Mesenteric fat pad (tissue), 1 donor: ENCODE measurements around the gene NARF. TPM values are rescaled to one million over a fixed set of nuclear protein-coding genes. Genes with fewer than 3 reads are reported as not detected.
"Not testable (repeated sequence)": the region's sequence is repeated elsewhere in the genome, so short reads cannot be mapped to it uniquely, and the experiment has no call there.

ENCODE experiments used
- DNase-seq: peaks from one replicate; pipeline ENCODE4 v3.0.0-alpha.2; 2020; ENCODE audit warnings: low spot score
- total RNA-seq: library from RNA; stranded (reverse); fragmentation: NEBNext Ultra II Directional; extraction: Animal tissue kit (Norgen Biotek cat#: 25700); gene quantifications from one replicate; pipeline ENCODE4 v1.2.1, GENCODE V29; 2021
- donor health status: DM: yes; HTN: yes; CAD: no.

The NARF gene
- total RNA-seq, 1 donor from 2014 or later = 57.3 TPM

GRCh38 chr17:82529914-82530300, 71.4 kb downstream of the NARF start:
- no peak for DNase-seq

DNA sequence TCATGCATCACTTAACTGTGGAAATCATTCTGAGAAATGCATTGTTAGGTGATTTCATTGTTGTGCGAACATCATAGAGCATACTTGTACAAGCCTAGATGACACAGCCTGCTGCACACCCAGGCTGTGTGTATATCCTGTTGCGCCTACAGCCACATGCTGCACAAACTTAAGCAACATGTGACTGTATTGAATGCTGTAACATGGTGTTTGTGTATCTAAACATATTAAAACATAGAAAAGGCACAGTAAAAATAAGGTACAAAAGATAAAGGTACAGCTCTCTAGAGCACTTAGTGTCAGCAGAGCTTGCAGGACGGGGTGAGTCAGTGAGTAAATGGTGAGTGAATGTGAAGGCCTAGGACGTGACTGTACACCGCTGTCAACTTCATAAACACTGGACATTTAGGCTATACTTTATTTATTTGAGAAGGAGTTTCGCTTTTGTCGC, 72.9 kb downstream of the NARF start:
- DNase-seq = no peak

DNA sequence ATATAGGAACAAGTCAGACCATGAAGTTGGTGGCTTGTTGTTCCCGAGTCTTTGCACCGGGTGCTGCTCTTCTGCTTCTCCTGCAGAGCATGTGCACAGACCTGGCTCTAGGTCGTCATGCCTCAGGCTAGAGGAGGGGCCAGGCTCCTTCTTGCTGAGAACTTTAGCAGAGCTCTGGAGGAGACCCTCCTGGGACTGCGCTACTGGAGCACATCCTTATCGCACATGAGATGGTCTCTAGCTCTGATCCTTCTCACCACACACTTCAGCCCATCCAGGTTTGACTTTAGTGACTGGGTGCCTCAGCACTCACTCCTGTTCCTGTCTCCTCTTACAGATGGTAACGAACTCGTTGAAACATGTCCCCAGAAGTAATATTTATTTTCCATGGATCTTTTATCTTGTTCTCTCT, 75.9 kb downstream of the NARF start:
- DNase-seq = no peak

DNA sequence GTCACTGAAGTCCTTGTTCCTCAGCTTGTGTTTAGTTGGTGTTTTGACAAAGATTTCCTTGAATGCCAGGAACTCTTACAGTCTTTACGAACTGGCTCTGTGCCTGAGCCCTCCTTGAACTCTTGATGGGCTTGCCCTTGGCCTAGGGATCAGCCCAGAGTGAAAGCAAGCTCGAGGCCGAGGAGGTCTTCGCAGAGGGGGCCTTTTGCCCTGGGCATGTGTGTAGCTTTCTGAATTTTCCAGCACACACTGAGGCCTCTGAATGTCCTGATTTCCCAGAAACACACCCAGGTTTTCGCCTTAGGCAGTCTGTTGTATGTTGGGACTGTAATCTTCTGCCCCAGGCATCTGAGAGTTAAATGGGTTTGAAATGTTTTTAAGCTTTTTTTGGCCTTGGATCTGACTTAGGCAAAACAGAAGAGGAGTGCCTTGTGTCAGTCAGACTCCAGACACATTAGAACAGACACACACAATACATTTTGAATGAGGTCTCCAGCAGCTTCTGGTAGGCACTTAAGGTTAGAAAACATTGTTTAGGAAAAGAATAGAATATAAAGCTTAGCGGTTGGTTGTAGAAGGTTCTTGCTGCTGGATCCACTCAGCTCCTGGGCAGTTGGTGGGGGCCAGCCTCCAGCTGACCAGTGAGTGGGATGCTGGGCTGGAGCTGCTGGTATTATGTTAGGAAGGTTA, 78.1 kb downstream of the NARF start:
- no peak for DNase-seq

DNA sequence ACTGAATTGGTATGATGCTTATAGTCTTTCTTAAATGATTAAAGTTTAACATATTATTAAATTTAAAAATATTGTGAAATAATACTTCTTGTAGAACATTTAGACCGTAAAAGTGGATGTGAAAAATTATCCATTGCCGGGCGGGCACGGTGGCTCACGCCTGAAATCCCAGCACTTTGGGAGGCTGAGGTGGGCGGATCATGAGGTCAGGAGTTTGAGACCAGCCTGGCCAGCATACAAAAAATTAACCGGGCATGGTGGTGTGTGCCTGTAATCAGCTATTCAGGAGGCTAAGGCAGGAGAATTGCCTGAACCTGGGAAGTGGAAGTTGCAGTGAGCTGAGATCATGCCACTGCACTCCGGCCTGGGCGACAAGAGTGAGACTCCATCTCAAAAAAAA, 78.7 kb downstream of the NARF start:
- not testable (repeated sequence) for DNase-seq

GRCh38 chr17:82539076-82539475, 80.5 kb downstream of the NARF start:
- DNase-seq = not testable (repeated sequence)

Other genes with a start within 250 kb of the NARF start
- gene CCDC57, start 245.9 kb upstream of the NARF start, total RNA-seq = 24.7 TPM
- 65.0 TPM for gene SLC16A3, start 229.7 kb upstream of the NARF start, total RNA-seq
- gene CSNK1D, start 185.0 kb upstream of the NARF start, total RNA-seq = 171 TPM
- 3.2 TPM for gene CD7, start 141.1 kb upstream of the NARF start, total RNA-seq
- 14.6 TPM for gene SECTM1, start 125.0 kb upstream of the NARF start, total RNA-seq
- not detected for gene TEX19, start 99.5 kb upstream of the NARF start, total RNA-seq
- gene UTS2R, start 87.0 kb upstream of the NARF start, total RNA-seq = not detected
- gene HEXD, start 40.4 kb upstream of the NARF start, total RNA-seq = 24.1 TPM
- gene OGFOD3, start 40.2 kb upstream of the NARF start, total RNA-seq = 22.6 TPM
- 84.9 TPM for gene CYBC1, start 8.0 kb upstream of the NARF start, total RNA-seq
- 65.3 TPM for gene FOXK2, start 61.0 kb downstream of the NARF start, total RNA-seq
- 65.3 TPM for gene WDR45B, start 189.7 kb downstream of the NARF start, total RNA-seq
- gene RAB40B, start 240.0 kb downstream of the NARF start, total RNA-seq = 5.5 TPM